D721Med (cell line): ENCODE data around the gene ASMTL.

Experiments
- DNase-seq: peaks from one replicate; pipeline ENCODE4 v3.0.0; 2011; ENCODE audit warnings: low spot score; ENCODE audit not compliant: insufficient read length
- FAIRE-seq: peaks from 2 replicates; lab custom pipeline; 2011; peaks lifted over from hg19 to GRCh38; lab: Jason Lieb, UNC
- CTCF ChIP-seq: IDR thresholded peaks from 2 replicates; pipeline ENCODE4 v1.5.1; 2012; ENCODE audit warnings: mild to moderate bottlenecking, control low read depth; ENCODE audit not compliant: insufficient read depth; ENCODE audit errors: missing control alignments

The ASMTL gene

GRCh38 chrX:1361910-1362309, 90.8 kb downstream of the ASMTL start:
- DNase-seq (no peak), FAIRE-seq (no peak)
- no peak for TF ChIP-seq CTCF

GRCh38 chrX:1361275-1361674, 91.4 kb downstream of the ASMTL start:
- DNase-seq (no peak), FAIRE-seq (no peak)
- no peak for TF ChIP-seq CTCF

GRCh38 chrX:1360171-1360570, 92.5 kb downstream of the ASMTL start:
- no peak for DNase-seq
- no peak for FAIRE-seq
- TF ChIP-seq CTCF: no peak

- no peak for DNase-seq
- TF ChIP-seq CTCF: no peak
- no peak for FAIRE-seq
Observed at GRCh38 chrX:1359477-1359873, 93.2 kb downstream of the ASMTL start.

GRCh38 chrX:1358793-1359476, 93.8 kb downstream of the ASMTL start:
- FAIRE-seq (no peak), DNase-seq (no peak)
- TF ChIP-seq CTCF: no peak

- FAIRE-seq (no peak), DNase-seq (no peak)
- TF ChIP-seq CTCF: no peak
Observed at GRCh38 chrX:1357993-1358392, 94.7 kb downstream of the ASMTL start.
